ENCODE data around the gene ITGB6.

DNA sequence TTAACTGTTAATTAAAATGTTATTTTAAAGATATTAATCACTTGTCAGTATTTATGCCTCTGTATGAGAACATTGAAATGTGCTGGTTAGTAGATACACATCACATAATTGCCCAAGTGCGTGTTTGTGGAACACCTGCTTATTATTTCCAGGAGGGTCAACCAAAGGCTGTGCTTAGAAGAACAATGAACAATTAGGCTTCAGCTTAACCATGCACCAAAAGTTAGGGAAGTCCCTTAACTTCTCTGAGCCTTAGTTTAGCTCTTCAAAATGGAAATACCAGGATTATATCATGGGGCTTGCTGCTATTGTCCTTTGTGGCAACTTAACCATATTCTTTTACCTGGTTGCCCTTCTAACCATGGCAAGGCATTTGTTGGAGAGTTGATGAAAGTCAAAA, 94.7 kb downstream of the ITGB6 start:
- no peak for TF ChIP-seq POLR2A (IDR thresholded peaks at IDR 0.05)
- TF ChIP-seq, protein P1, sequence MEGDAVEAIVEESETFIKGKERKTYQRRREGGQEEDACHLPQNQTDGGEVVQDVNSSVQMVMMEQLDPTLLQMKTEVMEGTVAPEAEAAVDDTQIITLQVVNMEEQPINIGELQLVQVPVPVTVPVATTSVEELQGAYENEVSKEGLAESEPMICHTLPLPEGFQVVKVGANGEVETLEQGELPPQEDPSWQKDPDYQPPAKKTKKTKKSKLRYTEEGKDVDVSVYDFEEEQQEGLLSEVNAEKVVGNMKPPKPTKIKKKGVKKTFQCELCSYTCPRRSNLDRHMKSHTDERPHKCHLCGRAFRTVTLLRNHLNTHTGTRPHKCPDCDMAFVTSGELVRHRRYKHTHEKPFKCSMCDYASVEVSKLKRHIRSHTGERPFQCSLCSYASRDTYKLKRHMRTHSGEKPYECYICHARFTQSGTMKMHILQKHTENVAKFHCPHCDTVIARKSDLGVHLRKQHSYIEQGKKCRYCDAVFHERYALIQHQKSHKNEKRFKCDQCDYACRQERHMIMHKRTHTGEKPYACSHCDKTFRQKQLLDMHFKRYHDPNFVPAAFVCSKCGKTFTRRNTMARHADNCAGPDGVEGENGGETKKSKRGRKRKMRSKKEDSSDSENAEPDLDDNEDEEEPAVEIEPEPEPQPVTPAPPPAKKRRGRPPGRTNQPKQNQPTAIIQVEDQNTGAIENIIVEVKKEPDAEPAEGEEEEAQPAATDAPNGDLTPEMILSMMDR (IDR thresholded peaks at IDR 0.05 in 4 of 5, conservative IDR thresholded peaks at IDR 0.05 in 1 of 5) = no peak
